Fibroblast of peridontal ligament (primary cell): Measurements from ENCODE around the gene TBC1D19.
A peak's percentile ranks its signal among the peaks of the same experiment; 100 is the strongest.

Experiments used
- DNase-seq: peaks from one replicate; pipeline ENCODE4 v3.0.0-alpha.2; 2010; ENCODE audit errors: extremely low read depth

The TBC1D19 gene

GRCh38 chr4:26731351-26732035 lies 147.6 kb downstream of the TBC1D19 start:
- no peak for DNase-seq

- DNase-seq = no peak
Observed at GRCh38 chr4:26732356-26732755, 148.5 kb downstream of the TBC1D19 start.

- peak; percentile 14 for DNase-seq
Observed at GRCh38 chr4:26736621-26737020, 152.7 kb downstream of the TBC1D19 start.

GRCh38 chr4:26737385-26737784 lies 153.5 kb downstream of the TBC1D19 start:
- DNase-seq = peak; percentile 72

GRCh38 chr4:26741491-26741871 lies 157.6 kb downstream of the TBC1D19 start:
- peak; percentile 62 for DNase-seq

- peak; percentile 3 for DNase-seq
Observed at GRCh38 chr4:26746802-26747213, 162.9 kb downstream of the TBC1D19 start.

GRCh38 chr4:26748811-26749210 lies 164.9 kb downstream of the TBC1D19 start:
- DNase-seq = no peak

GRCh38 chr4:26749867-26750266 lies 166.0 kb downstream of the TBC1D19 start:
- DNase-seq = no peak

GRCh38 chr4:26751004-26751403 lies 167.1 kb downstream of the TBC1D19 start:
- DNase-seq = no peak

GRCh38 chr4:26751838-26752237 lies 168.0 kb downstream of the TBC1D19 start:
- no peak for DNase-seq

- DNase-seq = no peak
Observed at GRCh38 chr4:26753187-26753586, 169.3 kb downstream of the TBC1D19 start.

- peak; percentile 70 for DNase-seq
Observed at GRCh38 chr4:26753617-26754016, 169.7 kb downstream of the TBC1D19 start.

- DNase-seq = no peak
Observed at GRCh38 chr4:26757751-26758150, 173.9 kb downstream of the TBC1D19 start.

- no peak for DNase-seq
Observed at GRCh38 chr4:26758899-26759298, 175.0 kb downstream of the TBC1D19 start.

GRCh38 chr4:26762650-26763049 lies 178.8 kb downstream of the TBC1D19 start:
- no peak for DNase-seq

GRCh38 chr4:26763063-26763462 lies 179.2 kb downstream of the TBC1D19 start:
- no peak for DNase-seq

GRCh38 chr4:26763648-26764047 lies 179.8 kb downstream of the TBC1D19 start:
- no peak for DNase-seq

GRCh38 chr4:26764231-26764630 lies 180.3 kb downstream of the TBC1D19 start:
- no peak for DNase-seq

GRCh38 chr4:26765515-26765914 lies 181.6 kb downstream of the TBC1D19 start:
- no peak for DNase-seq

- DNase-seq = no peak
Observed at GRCh38 chr4:26766141-26766540, 182.3 kb downstream of the TBC1D19 start.

GRCh38 chr4:26772096-26772873 lies 188.4 kb downstream of the TBC1D19 start:
- no peak for DNase-seq

- DNase-seq = no peak
Observed at GRCh38 chr4:26779224-26779623, 195.3 kb downstream of the TBC1D19 start.

- DNase-seq = peak; percentile 66
Observed at GRCh38 chr4:26779674-26780073, 195.8 kb downstream of the TBC1D19 start.
